LNCaP clone FGC (cell line): ENCODE data around the gene HOXC6.

Experiments used
- DNase-seq: peaks from one replicate; pipeline ENCODE4 v3.0.0-alpha.2; 2011; ENCODE audit warnings: low read depth
- H3K4me3 ChIP-seq: 2 replicates; pipeline ENCODE4 v1.5.1; 2011; ENCODE audit warnings: mild to moderate bottlenecking, low read depth, low read length, control low read depth
- TF ChIP-seq, protein P1 (sequence below): IDR thresholded peaks from 2 replicates; pipeline ENCODE4 v1.5.1; 2012; ENCODE audit warnings: mild to moderate bottlenecking; ENCODE audit not compliant: control insufficient read depth, insufficient read depth; ENCODE audit errors: extremely low read depth

Gene HOXC6

DNA sequence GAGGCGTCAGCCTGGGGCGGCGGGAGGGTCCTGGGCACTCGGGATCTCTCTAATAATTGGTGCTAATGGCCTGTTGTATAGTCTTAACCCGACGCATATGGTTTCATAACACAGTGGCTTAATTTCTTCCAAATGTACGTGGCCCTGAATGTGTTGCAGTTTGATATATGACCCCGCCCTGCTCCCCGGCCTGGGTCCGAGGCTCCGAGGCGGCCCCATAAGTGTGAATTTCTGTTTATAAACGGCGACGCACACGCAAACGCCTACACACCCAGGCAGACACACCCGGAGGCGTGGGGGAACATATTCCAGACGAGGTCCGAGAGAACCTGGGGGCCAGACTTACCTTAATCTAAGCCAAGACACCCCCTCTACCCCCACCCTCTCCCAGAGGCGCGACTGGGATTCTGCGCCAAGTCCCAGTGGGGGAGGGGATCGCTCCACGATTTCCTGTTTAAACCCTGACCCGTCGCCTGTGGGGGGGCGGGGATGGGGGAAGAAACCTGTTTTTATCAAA, 9.7 kb upstream of the HOXC6 start:
- TF ChIP-seq, protein P1, sequence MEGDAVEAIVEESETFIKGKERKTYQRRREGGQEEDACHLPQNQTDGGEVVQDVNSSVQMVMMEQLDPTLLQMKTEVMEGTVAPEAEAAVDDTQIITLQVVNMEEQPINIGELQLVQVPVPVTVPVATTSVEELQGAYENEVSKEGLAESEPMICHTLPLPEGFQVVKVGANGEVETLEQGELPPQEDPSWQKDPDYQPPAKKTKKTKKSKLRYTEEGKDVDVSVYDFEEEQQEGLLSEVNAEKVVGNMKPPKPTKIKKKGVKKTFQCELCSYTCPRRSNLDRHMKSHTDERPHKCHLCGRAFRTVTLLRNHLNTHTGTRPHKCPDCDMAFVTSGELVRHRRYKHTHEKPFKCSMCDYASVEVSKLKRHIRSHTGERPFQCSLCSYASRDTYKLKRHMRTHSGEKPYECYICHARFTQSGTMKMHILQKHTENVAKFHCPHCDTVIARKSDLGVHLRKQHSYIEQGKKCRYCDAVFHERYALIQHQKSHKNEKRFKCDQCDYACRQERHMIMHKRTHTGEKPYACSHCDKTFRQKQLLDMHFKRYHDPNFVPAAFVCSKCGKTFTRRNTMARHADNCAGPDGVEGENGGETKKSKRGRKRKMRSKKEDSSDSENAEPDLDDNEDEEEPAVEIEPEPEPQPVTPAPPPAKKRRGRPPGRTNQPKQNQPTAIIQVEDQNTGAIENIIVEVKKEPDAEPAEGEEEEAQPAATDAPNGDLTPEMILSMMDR, result no peak
- H3K4me3 ChIP-seq, result peak overlapping the region; percentile 95
- DNase-seq, result no peak

DNA sequence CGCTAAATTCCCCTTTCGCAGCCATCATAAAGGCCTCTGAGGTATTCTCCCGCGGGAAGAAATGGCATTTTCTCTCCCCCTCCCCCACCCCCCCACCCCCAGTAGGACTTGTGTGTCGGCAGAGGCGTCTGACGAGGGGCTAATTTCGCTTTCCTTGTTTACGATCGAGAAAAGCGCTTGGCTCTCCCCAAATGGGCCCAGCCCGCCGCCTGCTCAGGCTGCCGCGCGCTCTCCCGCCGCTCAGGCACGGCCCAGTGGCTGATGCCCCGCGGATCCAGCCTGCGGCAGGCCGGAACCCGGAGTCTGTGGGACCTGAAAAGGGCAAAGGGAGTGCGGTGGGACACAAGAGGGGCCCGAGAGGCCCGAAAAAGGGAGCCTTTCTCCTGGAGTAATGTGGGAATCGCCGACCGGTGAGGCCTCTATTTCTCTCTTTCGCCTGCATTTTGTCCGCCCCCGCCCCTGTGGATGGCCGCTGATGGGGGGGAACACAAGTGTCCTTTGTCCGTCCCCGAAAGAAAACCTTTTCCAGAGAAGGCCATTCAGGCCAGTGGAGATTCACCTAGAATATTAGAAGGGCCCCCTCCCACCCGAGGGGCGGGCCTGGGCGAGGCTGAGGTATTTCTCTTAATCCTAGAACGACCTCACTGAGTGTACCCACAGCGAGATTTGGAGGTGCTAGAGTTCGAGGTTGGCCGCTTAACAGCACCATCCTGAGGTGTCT, 9.0 kb upstream of the HOXC6 start:
- TF ChIP-seq, protein P1, result no peak
- peak overlapping the region; percentile 95; the same call in 1 of the 2 replicates for H3K4me3 ChIP-seq
- no peak for DNase-seq

DNA sequence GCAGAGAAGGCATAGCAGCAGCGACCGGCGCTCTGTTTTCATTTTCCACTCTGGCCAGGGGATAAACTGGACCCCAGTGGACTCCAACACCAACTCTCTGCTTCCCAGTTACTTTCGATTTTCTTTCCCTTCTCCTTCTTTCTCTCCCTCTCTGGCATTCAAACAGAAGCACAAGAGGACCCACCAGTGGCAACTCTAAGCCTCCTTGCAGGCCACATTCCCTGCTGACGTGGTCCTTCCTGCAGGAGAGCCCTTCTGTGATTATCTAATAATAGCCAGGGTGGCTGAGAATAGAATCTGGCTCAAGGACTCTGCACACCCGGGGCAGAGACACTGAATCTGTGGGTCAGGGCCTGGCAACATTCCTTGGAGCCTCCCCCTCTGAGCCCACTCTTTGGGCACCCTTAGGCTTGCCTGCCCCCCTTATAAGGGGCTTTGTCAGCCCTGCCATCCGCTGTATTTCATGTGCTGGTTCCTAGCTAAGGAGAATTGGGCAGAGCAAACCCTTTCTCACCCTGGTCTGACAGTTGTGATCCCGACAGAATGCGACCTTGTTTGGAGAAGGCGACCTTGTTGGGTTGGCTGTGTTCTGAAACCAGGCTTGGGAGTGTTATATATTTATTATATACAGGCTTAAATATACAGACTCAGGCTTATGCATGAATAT, 8.2 kb upstream of the HOXC6 start:
- TF ChIP-seq, protein P1, result no peak
- no peak for DNase-seq
- H3K4me3 ChIP-seq, result no peak overlapping the region

DNA sequence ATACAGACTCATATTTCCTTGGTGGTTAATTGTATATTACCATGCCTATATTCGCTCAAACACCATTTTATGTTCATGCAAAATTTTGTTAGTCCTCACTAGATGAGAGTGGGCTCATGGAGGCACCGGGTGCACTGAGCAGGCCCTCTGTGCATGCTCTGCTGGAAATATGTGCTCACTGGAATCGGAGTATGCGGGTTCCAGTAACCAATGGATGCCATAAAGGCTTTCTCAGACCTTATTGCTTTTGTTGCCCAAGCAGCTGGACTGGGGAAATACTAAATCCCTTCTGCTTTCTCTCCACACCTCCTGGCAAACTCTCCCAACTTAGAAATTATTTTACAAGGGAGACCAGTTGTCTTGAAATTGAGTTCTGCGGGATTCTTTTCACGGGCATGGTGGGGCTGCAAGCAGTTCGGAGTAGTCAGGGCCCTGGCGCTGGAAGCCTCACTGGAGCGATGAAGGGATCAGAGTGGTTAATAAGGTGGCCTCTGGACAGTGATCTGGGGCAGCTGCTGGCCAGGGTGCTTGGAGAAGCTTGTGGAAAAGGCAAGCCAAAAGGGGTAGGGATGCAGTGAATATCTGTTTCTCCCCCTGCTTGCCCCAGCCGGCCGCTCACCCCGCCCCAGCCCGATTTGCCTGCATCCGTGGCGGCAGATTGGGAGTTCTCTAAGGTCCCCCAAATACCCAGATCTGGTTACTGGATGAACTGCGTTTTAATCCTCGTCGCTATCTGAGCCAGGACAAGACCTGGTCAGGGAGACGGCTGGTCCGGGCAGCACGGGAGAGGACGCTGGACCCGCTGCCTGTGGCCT, 7.4 kb upstream of the HOXC6 start:
- TF ChIP-seq, protein P1, result no peak
- H3K4me3 ChIP-seq, result 0 out of 2 replicates have a peak overlapping the region, but pooled peaks have one; percentile 6
- DNase-seq, result no peak

DNA sequence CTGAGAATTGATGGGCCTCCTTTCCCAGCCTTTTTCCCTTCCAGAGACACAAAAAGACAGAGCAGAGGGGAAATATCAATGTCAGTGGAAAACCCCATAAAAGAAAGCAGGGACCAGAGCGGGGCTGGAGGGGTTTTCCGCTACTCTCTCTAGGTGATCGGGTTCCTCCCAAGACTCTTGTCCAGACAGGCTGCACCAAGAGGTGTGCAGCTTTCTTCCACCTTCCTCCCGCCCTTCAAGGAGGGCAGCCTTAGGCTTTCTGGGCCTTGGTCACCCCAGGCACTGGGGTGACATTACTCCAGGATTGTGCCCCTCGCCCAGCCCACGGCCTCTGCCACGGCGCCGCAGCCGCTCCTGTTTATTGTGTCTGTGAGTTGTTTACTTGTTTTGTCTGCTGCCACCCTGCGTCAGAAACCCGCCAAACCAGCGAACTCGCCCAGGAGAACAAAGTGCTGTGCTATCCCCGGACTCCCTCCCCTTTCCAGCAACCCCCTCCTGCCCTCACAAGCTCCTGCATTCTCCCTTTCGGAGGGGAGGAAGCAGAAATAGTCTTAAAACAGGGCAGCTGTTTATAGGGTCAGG, 6.7 kb upstream of the HOXC6 start:
- DNase-seq, result no peak
- TF ChIP-seq, protein P1, result peak; percentile 47
- peak overlapping the region; percentile 6 for H3K4me3 ChIP-seq
